ENCODE measurements around the gene PARS2.

DNA sequence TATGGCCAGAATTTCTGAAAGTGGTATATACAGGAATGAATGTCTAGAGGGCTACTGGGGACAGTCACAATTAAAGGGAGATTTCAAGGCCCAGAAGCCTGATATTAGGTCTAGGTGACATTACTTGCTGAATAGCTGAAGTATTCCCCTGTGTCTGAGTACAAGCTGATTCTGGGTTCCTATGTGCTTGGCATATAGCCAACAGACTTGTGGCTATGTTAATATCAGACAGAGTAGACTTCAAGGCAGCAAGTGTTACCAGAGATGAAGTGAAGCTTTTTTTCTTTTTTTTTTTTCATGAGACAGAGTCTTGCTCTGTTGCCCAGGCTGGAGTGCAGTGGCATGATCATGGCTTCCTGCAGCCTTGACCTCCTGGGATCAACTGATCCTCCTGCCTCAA, 40.3 kb downstream of the PARS2 start:
- TF ChIP-seq CEBPB (IDR thresholded peaks at IDR 0.05; ENCODE audit: low read depth, low read length) (no peak), POLR2A (IDR thresholded peaks at IDR 0.05; ENCODE audit: low read depth, low read length) (no peak), MAZ (IDR thresholded peaks at IDR 0.05; ENCODE audit: borderline replicate concordance, low read depth, low read length) (no peak), RAD21 (IDR thresholded peaks at IDR 0.05; ENCODE audit: low read length) (no peak), MAFK (IDR thresholded peaks at IDR 0.05; ENCODE audit: low read depth, low read length) (no peak), FOS (IDR thresholded peaks at IDR 0.05; ENCODE audit: low read depth, low read length) (no peak)
- TF ChIP-seq, protein P1, sequence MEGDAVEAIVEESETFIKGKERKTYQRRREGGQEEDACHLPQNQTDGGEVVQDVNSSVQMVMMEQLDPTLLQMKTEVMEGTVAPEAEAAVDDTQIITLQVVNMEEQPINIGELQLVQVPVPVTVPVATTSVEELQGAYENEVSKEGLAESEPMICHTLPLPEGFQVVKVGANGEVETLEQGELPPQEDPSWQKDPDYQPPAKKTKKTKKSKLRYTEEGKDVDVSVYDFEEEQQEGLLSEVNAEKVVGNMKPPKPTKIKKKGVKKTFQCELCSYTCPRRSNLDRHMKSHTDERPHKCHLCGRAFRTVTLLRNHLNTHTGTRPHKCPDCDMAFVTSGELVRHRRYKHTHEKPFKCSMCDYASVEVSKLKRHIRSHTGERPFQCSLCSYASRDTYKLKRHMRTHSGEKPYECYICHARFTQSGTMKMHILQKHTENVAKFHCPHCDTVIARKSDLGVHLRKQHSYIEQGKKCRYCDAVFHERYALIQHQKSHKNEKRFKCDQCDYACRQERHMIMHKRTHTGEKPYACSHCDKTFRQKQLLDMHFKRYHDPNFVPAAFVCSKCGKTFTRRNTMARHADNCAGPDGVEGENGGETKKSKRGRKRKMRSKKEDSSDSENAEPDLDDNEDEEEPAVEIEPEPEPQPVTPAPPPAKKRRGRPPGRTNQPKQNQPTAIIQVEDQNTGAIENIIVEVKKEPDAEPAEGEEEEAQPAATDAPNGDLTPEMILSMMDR (conservative IDR thresholded peaks at IDR 0.05; ENCODE audit: low read depth, low read length) = no peak
- TF ChIP-seq, protein P2, sequence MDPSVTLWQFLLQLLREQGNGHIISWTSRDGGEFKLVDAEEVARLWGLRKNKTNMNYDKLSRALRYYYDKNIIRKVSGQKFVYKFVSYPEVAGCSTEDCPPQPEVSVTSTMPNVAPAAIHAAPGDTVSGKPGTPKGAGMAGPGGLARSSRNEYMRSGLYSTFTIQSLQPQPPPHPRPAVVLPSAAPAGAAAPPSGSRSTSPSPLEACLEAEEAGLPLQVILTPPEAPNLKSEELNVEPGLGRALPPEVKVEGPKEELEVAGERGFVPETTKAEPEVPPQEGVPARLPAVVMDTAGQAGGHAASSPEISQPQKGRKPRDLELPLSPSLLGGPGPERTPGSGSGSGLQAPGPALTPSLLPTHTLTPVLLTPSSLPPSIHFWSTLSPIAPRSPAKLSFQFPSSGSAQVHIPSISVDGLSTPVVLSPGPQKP (IDR thresholded peaks at IDR 0.05; ENCODE audit: borderline replicate concordance, low read depth, low read length) = no peak
